H9 (cell line): Measurements from ENCODE around the gene AKAP11. TPM values are rescaled to one million over a fixed set of nuclear protein-coding genes. Genes with fewer than 3 reads are reported as not detected.

Experiments used
- DNase-seq: peaks from one replicate; pipeline ENCODE4 v3.0.0-alpha.2; 2017
- H2AFZ ChIP-seq: one replicate; pipeline ENCODE4 v1.6.1; 2013; ENCODE audit warnings: mild to moderate bottlenecking, low read length, control low read depth, moderate library complexity
- H2AK5ac ChIP-seq: 2 replicates; pipeline ENCODE4 v1.6.1; 2013; ENCODE audit warnings: low read length, control low read depth, mixed read lengths; ENCODE audit not compliant: insufficient read length
- H2BK120ac ChIP-seq: one replicate; pipeline ENCODE4 v1.6.1; 2013; ENCODE audit warnings: low read depth, mild to moderate bottlenecking, low read length, control low read depth, inconsistent platforms; ENCODE audit not compliant: poor library complexity, severe bottlenecking
- H2BK12ac ChIP-seq: 2 replicates; pipeline ENCODE4 v1.6.1; 2013; ENCODE audit warnings: low read length, control low read depth, mixed read lengths, low read depth; ENCODE audit not compliant: insufficient read length
- H2BK15ac ChIP-seq: 2 replicates; pipeline ENCODE4 v1.6.1; 2013; ENCODE audit warnings: low read depth, low read length, control low read depth
- H2BK20ac ChIP-seq: one replicate; pipeline ENCODE4 v1.6.1; 2013; ENCODE audit warnings: low read depth, mild to moderate bottlenecking, low read length, control low read depth, inconsistent platforms; ENCODE audit not compliant: poor library complexity, severe bottlenecking
- H2BK5ac ChIP-seq: 2 replicates; pipeline ENCODE4 v1.6.1; 2013; ENCODE audit warnings: low read length, control low read depth, mixed read lengths; ENCODE audit not compliant: insufficient read length
- H3K14ac ChIP-seq: 2 replicates; pipeline ENCODE4 v1.6.1; 2013; ENCODE audit warnings: low read length, control low read depth; ENCODE audit not compliant: insufficient read depth
- H3K18ac ChIP-seq: 2 replicates; pipeline ENCODE4 v1.6.1; 2013; ENCODE audit warnings: low read depth, mild to moderate bottlenecking, mixed read lengths, low read length, control low read depth; ENCODE audit not compliant: insufficient read length
- H3K23ac ChIP-seq: 2 replicates; pipeline ENCODE4 v1.6.1; 2013; ENCODE audit warnings: low read length, control low read depth, mixed read lengths, low read depth; ENCODE audit not compliant: insufficient read length
- H3K23me2 ChIP-seq: 2 replicates; pipeline ENCODE4 v1.6.1; 2013; ENCODE audit warnings: low read depth, mild to moderate bottlenecking, mixed read lengths, low read length, control low read depth; ENCODE audit not compliant: insufficient read length, poor library complexity, severe bottlenecking
- H3K27ac ChIP-seq: 2 replicates; pipeline ENCODE4 v1.5.1; 2013; ENCODE audit warnings: low read length, control low read depth, mixed read lengths, low read depth; ENCODE audit not compliant: insufficient read length
- H3K27me3 ChIP-seq: 2 replicates; pipeline ENCODE4 v1.6.1; 2013; ENCODE audit warnings: low read length, control low read depth, inconsistent platforms; ENCODE audit not compliant: insufficient read depth
- H3K4ac ChIP-seq: 2 replicates; pipeline ENCODE4 v1.6.1; 2013; ENCODE audit warnings: low read depth, mild to moderate bottlenecking, control low read depth, inconsistent platforms, low read length, moderate library complexity
- H3K4me1 ChIP-seq: 2 replicates; pipeline ENCODE4 v1.6.1; 2013; ENCODE audit warnings: low read length, control low read depth, inconsistent platforms; ENCODE audit not compliant: insufficient read depth
- H3K4me2 ChIP-seq: 2 replicates; pipeline ENCODE4 v1.6.1; 2013; ENCODE audit warnings: low read length, control low read depth, mixed read lengths; ENCODE audit not compliant: insufficient read length, insufficient read depth
- H3K56ac ChIP-seq: 2 replicates; pipeline ENCODE4 v1.6.1; 2013; ENCODE audit warnings: low read depth, mild to moderate bottlenecking, mixed read lengths, low read length, control low read depth; ENCODE audit not compliant: insufficient read length
- H3K79me1 ChIP-seq: 2 replicates; pipeline ENCODE4 v1.6.1; 2013; ENCODE audit warnings: low read depth, mild to moderate bottlenecking, moderate library complexity, low read length, control low read depth, inconsistent platforms; ENCODE audit not compliant: insufficient read depth, poor library complexity, severe bottlenecking
- H3K79me2 ChIP-seq: 2 replicates; pipeline ENCODE4 v1.6.1; 2013; ENCODE audit warnings: low read length, control low read depth, inconsistent platforms; ENCODE audit not compliant: insufficient read depth
- H3K9ac ChIP-seq: 2 replicates; pipeline ENCODE4 v1.6.1; 2013; ENCODE audit warnings: low read length, control low read depth, mixed read lengths; ENCODE audit not compliant: insufficient read length; ENCODE audit errors: extremely low read depth
- H3K9me3 ChIP-seq: one replicate; pipeline ENCODE4 v1.6.1; 2013; ENCODE audit warnings: low read depth, low read length, inconsistent platforms; ENCODE audit not compliant: control insufficient read depth
- H3T11ph ChIP-seq: one replicate; pipeline ENCODE4 v1.6.1; 2013; ENCODE audit warnings: mild to moderate bottlenecking, low read length, control low read depth, inconsistent platforms
- H4K20me1 ChIP-seq: one replicate; pipeline ENCODE4 v1.6.1; 2013; ENCODE audit not compliant: control insufficient read depth, insufficient read length, insufficient read depth
- H4K5ac ChIP-seq: 2 replicates; pipeline ENCODE4 v1.6.1; 2013; ENCODE audit warnings: low read depth, mild to moderate bottlenecking, mixed read lengths, low read length, control low read depth; ENCODE audit not compliant: insufficient read length
- H4K8ac ChIP-seq: replicated peaks from 2 replicates; pipeline ENCODE4 v1.6.1; 2013; ENCODE audit warnings: low read length, control low read depth, mixed read lengths, low read depth; ENCODE audit not compliant: insufficient read length
- H4K91ac ChIP-seq: 2 replicates; pipeline ENCODE4 v1.6.1; 2013; ENCODE audit warnings: low read depth, mild to moderate bottlenecking, moderate library complexity, mixed read lengths, low read length, control low read depth; ENCODE audit not compliant: insufficient read length
- H3K27ac Mint-ChIP-seq, 3 experiments: 2 replicates in 2 of 3; 3 replicates in 1 of 3; pipeline ENCODE4 v1.8.0; 2020 to 2021; ENCODE audit warnings: mixed read lengths in 3 of 3, mild to moderate bottlenecking in 1 of 3, moderate library complexity in 1 of 3
- H3K27me3 Mint-ChIP-seq: 2 replicates; pipeline ENCODE4 v1.8.0; 2021; ENCODE audit warnings: low read depth, mild to moderate bottlenecking, moderate library complexity, mixed read lengths
- H3K36me3 Mint-ChIP-seq, 3 experiments: 2 replicates in 2 of 3; 3 replicates in 1 of 3; pipeline ENCODE4 v1.8.0; 2020 to 2021; ENCODE audit warnings: low read depth in 3 of 3, mixed read lengths in 3 of 3; ENCODE audit not compliant: insufficient read depth in 1 of 3
- H3K4me1 Mint-ChIP-seq, 2 experiments: 2 replicates each; pipeline ENCODE4 v1.8.0; 2020; ENCODE audit warnings: mixed read lengths in 2 of 2
- H3K4me3 Mint-ChIP-seq, 2 experiments: 2 replicates in 1 of 2; 3 replicates in 1 of 2; pipeline ENCODE4 v1.8.0; 2020 to 2021; ENCODE audit warnings: mild to moderate bottlenecking in 2 of 2, mixed read lengths in 2 of 2, moderate library complexity in 1 of 2
- H3K9me3 Mint-ChIP-seq, 2 experiments: 2 replicates in 1 of 2; 3 replicates in 1 of 2; pipeline ENCODE4 v1.8.0; 2020; ENCODE audit warnings: mild to moderate bottlenecking in 2 of 2, mixed read lengths in 2 of 2, moderate library complexity in 1 of 2
- CTCF ChIP-seq: fragments of 200-600 bp; sonication (generic); conservative IDR thresholded peaks from 3 replicates; pipeline ENCODE4 v1.8.0; 2021; ENCODE audit warnings: antibody characterized with exemption, mild to moderate bottlenecking
- WGBS: extraction: QIAGEN DNeasy Blood & Tissue Kit; methylation state at CpG from one replicate; pipeline ENCODE4 v1.1.7; 2013; ENCODE audit warnings: missing lambda C conversion rate, low lambda C conversion rate, mixed read lengths; ENCODE audit not compliant: insufficient read length; ENCODE audit errors: extremely low coverage; 5-methylcytosine and 5-hydroxymethylcytosine counted together
- total RNA-seq: library from RNA; stranded (reverse); gene quantifications from 2 replicates; pipeline ENCODE4 v1.2.1, GENCODE V29; 2021

The AKAP11 gene
- total RNA-seq, 1 experiment from 2014 or later = 20.5 TPM

- Mint-ChIP-seq H3K4me3 (no peak overlapping the region), H3K27me3 (no peaks in the 10 kb centered on the region), H3K9me3 (no peaks in the 10 kb centered on the region; a peak in 1 of 5 replicates), H3K27ac (no peak overlapping the region), H3K36me3 (no peaks in the 10 kb centered on the region; a peak in 2 of 7 replicates), H3K4me1 (peaks cover 8 to 11% of the 10 kb centered on the region in 2 experiments)
- TF ChIP-seq CTCF = no peak
- H3K23me2 ChIP-seq = no peaks in the 10 kb centered on the region
- H4K5ac ChIP-seq = no peak overlapping the region
- H2AFZ ChIP-seq = no peak overlapping the region
- H3K79me2 ChIP-seq = no peaks in the 10 kb centered on the region
- no peak overlapping the region for H3T11ph ChIP-seq
- no peak overlapping the region for H2BK20ac ChIP-seq
- no peak overlapping the region for H3K14ac ChIP-seq
- no peaks in the 10 kb centered on the region for H3K9me3 ChIP-seq
- H3K79me1 ChIP-seq = no peaks in the 10 kb centered on the region
- no peak overlapping the region for H3K56ac ChIP-seq
- no peak overlapping the region for H2BK15ac ChIP-seq
- no peak overlapping the region for H2BK12ac ChIP-seq
- H2BK120ac ChIP-seq = no peak overlapping the region
- no peak overlapping the region for H3K4ac ChIP-seq
- no peak overlapping the region for H4K8ac ChIP-seq
- no peak overlapping the region for H3K4me2 ChIP-seq
- H3K4me1 ChIP-seq = no peaks in the 10 kb centered on the region
- H3K23ac ChIP-seq = no peak overlapping the region
- DNase-seq = no peak
- no peak overlapping the region for H3K18ac ChIP-seq
- H2AK5ac ChIP-seq = no peak overlapping the region
- no peak overlapping the region for H3K9ac ChIP-seq
- no peak overlapping the region for H4K91ac ChIP-seq
- no CpG with 5 or more reads among the region's 3 CpGs for WGBS
- no peaks in the 10 kb centered on the region for H4K20me1 ChIP-seq
- no peak overlapping the region for H2BK5ac ChIP-seq
- no peak overlapping the region for H3K27ac ChIP-seq
- no peaks in the 10 kb centered on the region for H3K27me3 ChIP-seq
Observed at GRCh38 chr13:42345367-42345766, 73.4 kb downstream of the AKAP11 start.
